HG03575 (cell line): ENCODE results near the gene LEFTY2.
"Not testable (repeated sequence)": the region's sequence is repeated elsewhere in the genome, so short reads cannot be mapped to it uniquely, and the experiment has no call there.

Experiments used
- ATAC-seq: cut with Tn5 transposase; IDR thresholded peaks from one replicate; pipeline ENCODE4 v1.9.1; 2021; ENCODE audit not compliant: unreplicated experiment, insufficient number of reproducible peaks, low FRiP score; ENCODE audit errors: extremely low read depth

LEFTY2 gene

DNA sequence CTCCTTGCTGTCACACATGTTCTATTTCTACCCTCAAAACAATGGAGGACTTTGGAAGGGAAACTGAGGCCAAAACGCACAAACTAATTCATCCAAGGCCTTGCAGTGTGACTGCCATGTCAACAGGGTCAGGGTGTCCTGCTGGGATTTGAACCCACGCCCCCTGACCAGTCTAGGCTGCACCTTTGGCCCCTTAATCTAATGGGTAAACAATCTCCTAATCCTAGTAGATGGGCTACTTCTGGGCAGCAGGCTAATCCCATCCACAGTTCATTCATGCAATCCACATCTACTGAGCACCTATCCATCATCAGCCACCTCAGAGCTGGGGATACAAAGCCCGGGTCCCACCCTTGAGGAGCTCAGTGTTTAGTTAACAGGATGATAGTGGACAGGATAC, 17.0 kb upstream of the LEFTY2 start:
- ATAC-seq: no peak

DNA sequence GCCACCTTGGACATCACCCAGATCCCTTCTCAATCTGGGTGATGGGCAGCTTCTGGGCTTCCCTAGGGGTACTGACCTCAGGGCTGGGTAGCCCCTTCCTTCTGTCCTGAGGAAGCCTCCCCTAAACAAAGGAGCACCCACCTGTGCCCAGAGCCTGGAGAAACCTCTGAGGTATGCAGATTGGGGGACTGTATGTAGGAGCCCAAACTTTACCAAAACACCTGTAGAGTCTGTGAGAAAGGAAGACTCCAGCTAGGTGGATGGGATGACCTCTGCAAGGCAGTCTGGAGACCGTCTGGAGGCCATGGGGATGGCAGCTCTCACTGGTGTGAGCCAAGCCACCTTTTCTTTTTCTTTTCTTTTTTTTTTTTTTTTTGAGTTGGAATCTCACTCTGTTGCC, 13.7 kb upstream of the LEFTY2 start:
- no peak for ATAC-seq

DNA sequence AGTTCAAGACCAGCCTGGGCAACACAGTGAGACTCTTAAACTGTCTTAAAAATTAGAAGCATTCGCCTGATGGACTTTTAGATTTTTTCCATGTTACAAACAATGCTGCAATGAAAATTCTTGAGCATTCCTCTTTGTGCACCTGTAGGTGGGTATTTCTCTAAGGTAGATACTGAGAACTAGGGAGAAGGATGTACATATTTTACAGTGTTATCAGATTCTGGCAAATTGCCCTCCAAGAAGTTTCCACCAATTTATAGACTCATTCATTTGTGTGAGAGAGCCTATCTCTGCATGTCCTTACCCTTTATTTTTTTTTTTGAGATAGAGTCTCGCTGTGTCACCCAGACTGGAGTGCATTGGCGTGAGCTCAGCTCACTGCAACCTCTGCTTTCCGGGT, 12.3 kb upstream of the LEFTY2 start:
- no peak for ATAC-seq

DNA sequence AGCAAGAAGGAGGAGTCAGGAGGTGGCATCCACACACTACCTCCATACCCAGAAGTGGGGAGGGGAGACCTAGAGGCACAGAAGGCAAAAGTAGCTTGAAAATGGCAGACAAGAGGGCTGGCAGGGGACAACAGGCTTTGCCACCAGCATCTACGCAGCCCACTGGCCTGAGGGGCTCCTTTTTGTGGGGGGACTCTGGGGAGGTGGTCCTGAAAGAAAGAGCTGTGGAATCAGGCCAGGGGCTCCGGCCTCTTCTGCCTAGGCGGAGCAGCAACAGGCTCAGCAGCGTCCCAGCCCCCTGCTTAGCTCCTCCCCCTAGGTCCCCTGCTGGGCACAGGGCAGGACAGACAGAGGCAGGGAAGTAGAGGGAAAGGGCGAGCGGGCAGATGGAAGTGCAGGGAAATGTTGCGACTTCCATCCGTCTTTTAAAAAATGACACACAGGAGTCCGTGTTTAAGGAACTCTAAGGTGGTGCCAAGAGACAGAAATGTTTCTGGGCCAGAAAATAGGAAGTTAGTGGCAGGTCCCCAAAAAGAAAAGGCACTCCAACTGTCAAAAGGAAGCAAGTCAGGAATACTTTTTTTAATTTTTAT, 10.0 kb upstream of the LEFTY2 start:
- ATAC-seq: no peak

DNA sequence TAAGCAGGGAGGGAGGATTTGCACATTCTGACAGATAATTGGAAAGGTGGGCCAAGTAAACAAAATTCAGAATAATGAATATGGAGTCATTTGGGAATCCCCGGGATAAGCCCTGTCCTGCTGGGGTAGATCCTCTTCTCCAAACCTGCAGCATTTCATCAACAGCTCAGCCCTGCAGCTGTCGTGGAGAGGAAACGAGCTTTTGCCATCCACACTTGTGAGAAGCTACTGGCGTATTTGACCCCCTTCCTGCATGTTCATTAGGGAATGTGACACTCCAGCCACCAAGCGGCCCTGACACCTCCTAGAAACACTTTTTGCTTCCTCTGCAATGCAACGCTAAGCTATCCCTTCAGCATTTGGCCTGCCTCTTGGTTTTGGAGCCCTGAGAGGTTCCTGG, 8.0 kb upstream of the LEFTY2 start:
- no peak for ATAC-seq

DNA sequence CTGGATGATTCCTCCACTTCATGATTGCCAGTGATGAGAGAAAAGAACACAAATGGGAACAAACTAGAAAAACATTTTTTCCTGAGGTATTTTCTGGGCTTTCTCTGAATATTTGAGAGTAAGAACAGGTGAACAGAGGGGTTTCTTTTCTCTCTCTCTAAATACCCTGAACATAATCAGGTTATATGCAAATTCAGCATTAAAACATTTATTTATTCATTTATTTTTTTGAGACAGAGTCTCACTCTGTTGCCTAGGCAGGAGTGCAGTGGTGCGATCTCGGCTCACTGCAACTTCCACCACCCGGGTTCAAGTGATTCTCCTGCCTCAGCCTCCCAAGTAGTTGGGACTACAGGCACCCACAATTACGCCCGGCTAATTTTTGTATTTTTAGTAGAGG, 5.8 kb upstream of the LEFTY2 start:
- ATAC-seq: no peak

DNA sequence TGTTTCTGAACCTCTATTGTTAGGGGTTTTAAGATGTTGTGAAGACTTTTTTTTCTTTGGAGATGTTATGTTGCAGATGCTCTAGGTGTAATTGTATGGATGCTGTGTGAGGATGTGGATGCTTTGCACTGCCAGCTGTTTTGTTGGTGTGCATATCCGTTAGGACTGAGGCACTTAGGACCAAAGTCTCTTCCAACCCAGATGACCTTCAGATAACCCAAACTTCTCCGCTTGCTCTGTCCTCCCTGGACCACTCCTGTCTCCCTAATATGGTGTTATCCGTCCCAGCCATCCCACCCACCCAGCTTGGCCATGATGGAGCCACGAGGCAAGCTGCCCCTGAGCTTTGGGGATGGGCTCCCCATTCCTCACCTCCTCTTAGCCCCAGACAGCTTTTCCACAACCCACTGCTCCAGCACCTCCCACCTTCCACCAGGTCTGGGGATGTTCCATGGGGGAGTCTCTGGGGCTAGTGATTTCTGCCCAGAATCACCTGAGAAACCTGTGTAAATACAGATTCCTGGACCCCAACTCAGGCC, 5.1 kb upstream of the LEFTY2 start:
- no peak for ATAC-seq

DNA sequence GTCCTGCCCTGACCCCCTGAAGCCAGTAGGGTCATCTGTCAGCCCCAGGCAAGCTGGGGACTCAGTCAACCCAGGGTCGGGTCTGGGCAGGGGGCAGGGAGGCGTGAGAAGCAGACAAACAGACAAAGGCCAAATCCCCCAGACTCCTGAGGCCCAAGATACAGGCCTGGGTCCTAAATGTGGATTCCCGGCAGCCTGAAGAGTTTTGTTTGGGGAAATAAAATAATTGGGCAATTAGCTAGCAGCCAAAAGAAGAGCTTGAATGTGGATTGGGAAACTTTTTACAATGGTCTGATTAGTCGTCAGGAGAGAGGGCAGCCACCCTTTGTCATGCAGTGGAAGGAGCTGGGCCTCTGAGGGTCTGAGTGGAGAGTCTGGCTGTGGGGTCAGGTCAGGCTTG, 4.5 kb upstream of the LEFTY2 start:
- ATAC-seq: no peak

DNA sequence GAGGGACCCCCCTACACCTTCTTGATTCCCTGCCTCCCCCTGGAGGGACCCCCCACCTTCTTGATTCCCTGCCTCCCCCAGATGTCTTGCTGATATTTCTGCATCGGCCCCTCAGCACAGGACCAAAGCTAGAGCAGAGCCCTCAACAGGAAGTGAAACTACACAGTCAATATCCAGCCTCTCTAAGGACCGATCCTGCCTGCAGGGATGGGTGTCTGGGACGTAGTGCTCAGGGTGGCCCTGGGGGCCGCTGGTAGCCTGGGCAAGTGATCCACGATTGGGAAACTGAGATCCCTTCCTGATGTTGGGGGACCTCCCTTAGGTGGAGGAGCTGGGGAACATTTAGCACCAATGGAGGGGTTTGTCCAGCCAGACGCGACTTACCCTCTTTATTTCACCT, 3.9 kb upstream of the LEFTY2 start:
- no peak for ATAC-seq

DNA sequence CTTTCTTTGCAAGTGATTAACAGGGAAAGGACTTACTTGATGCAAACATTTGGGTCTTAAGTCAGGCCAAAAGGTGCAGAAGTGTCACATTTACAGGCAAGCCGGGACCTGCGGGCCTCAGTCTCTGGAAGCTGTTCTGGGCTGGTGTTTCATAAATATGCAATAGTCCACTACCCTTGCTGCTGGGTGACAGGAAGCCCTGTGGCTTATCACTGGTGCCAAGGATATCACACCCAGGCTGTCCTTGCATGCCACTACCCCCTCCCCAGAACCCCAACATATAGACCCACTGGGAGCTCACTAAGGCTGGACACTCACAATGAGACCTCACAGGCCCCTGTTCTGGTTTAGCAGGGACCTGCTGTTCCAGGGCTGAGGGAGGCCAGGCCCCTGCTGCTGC, 3.4 kb upstream of the LEFTY2 start:
- no peak for ATAC-seq

DNA sequence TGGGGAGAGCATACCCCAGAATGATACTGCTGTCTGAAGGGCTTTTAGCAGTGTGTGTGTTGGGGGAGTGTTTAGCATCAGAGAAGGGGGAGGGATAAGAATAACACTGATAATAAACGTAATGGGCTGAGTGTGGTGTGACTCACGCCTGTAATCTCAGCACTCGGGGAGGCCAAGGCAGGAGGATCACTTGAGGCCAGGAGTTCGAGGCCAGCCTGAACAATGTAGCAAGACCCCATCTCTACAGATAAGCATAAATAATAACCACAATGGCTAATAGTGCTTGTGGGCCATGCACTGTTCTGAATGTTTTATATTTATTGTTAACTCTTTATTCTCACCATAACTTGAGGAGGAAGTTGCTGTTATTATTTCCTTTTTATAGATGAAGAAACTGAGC, 2.6 kb upstream of the LEFTY2 start:
- no peak for ATAC-seq

DNA sequence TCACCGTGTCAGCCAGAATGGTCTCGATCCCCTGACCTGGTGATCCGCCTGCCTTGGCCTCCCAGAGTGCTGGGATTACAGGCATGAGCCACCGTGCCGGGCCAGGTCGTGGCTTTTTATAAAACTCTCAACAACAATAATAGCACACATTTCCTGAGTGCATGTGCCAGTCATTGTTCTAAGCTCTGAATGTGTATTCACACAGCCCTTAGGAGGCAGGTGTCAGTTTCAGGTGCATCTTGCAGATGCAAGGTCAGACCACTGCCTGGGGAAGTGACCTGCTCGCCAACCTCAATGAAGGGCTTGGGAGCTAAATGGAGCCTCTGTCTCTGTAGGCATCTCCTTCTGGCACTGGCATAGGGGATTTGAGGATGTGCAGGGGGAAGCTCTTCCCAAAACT, 1.6 kb upstream of the LEFTY2 start:
- ATAC-seq: no peak

DNA sequence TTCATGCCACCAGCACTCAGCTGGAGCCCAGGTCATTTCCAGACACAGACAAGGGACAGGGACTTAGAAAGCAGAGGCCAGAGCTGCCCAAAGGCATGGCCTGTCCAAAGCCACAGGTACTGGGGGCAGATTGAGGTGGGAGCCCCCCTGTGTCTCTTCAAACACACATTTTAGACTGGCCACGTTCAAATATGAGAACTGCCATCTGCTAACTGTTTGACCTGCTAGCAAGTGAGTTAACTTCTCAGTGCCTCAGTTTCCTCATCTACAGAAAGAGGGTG, 862 bp upstream of the LEFTY2 start:
- ATAC-seq: no peak

DNA sequence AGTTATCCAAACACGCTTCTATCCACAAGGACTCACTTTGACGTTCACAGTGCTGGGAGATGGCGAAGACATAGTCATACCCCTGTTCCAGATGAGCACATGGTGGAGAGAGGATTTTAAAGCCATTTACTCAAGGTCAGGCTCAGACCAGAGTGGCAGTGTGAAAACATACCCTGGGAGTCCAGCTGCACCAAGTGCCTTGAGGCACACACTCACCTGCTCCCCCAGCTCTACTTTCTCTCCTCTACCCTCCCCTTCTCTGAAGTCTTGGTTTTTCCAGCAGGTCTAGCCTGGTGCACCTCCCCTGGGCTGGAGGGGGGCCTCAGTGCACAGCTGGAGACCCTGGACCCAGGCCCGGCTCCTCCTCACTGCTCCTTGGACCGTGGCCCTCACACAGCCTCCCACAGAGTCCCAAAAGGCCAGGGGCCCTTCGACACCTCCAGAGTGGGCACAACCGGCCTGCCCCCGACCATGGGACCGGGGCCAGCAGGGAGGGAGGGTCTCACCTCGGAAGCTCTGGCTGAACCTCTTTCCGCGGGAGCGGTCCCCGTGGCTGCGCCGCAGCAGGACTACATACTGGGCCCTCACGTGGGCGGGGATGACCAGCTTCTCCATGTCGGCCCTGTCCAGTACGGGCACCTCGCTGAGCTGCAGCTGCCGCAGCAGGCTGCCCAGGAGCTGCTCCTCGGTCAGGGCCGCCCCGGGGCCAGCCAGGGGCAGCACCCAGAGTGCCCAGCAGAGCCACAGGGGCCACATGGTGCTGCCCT, 452 bp downstream of the LEFTY2 start:
- no peak for ATAC-seq

DNA sequence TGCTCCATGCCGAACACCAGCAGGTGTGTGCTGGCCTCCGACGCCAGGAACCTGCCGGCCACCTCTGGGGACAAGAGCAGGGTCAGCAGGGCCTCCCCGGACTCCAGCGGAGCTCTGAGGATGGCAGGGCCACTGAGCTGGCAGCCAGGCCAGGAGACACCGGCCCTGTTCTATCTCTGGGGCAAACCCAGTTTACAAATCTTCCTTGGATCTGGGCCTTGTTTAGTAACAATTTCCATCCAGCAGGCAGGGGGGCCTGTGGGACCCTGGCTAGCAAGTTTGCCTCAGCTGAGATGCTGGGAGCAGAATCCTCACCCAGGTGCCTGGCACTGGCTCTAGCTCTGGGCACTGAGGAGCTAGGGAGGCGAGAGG, 1.1 kb downstream of the LEFTY2 start:
- not testable (repeated sequence) for ATAC-seq

DNA sequence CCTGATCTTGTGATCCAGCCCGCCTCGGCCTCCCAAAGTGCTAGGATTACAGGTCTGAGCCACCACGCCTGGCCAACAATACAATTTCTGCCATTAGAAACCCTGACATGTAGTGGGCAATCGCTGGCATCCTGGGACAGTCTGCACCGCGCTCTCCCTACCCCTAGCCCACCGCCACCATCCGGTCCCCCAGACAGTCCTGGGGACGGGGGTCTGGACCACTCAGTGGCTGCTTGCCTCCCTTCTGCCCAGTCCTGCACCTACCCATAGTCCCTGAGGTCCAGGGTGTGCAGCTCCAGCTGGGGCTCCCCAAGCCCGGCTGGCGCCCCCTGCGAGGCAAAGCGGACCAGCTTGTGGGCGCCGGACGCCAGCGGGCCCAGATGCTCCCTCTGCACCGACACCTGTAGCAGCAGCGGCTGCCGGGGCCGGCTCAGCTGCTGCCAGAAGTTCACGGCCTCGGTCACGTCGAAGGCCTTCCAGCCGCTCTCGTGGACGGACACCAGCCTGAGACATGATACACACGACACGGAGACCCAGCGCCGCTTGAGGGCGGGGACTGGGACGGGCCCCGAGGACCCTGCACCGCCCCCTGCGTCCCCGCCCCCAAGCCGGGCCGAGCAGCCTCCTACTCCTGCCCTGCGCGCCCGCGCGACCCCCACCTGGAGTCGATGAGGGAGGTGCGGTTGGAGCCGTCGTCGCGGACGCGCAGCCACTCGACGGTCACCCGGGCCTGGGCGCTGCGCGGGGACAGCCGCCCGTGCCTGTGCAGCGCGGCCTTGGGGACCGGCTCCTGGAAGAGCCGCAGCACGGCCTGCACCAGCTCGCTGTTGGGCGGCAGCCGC, 1.7 kb downstream of the LEFTY2 start:
- ATAC-seq: not testable (repeated sequence)

DNA sequence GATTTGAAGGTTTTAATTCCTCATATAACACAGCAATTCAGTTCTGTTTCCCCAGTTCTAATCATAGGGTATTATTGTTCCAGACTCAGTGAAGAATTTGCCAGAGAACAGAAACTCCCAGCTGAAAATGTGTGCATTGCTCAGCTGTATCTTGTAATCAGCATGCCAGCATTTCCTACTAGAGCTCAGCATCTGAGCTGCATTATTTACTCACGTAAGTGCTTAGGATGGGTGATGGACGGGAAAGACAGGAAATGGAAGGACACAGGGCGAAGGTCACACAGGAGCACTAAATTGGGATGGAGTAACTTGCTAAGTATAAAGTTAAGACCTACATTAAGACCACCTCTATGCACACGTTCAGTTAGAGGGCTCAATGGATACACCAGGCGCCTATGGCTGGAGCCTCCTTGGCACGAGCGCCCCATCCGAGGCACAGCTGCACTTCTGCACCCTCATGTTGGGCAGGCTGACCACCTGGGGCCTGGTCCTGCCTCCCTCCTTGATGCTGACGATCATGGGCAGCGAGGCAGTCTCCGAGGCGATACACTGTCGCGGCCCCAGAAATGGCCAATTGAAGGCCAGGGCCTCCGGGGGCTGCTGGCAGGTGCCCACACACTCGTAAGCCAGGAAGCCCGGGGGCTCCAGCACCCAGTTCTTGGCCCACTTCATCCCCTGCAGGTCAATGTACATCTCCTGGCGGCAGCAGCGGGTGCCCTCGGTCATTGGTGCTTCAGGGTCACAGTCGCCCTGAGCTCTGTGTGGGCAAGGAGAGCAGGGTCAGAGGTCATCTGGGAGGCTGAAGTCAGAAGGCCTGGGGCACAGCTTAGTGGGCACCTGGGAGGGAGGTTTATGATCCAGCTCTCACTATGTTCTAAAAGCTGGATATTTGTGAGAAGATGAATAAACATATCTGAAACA, 3.7 kb downstream of the LEFTY2 start:
- ATAC-seq: no peak

DNA sequence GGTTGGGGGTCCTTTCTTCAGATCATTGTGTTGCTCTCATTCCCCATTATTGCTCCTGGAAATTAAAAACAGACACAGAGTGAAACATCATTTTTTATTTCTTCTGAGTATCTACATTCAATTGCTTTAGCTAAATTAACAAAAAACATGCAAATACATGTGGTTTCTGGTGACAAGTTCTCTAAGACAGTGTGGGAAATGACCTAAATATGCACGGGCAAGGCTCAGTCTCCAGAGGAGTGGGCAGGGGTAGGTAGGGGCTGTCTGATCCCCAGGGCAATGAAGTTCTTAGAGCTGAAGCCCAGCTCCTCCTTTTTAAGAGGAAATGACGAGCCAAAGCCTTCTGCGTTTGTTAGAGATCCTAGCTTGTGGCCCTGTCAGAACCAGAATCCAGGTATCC, 4.5 kb downstream of the LEFTY2 start:
- no peak for ATAC-seq

DNA sequence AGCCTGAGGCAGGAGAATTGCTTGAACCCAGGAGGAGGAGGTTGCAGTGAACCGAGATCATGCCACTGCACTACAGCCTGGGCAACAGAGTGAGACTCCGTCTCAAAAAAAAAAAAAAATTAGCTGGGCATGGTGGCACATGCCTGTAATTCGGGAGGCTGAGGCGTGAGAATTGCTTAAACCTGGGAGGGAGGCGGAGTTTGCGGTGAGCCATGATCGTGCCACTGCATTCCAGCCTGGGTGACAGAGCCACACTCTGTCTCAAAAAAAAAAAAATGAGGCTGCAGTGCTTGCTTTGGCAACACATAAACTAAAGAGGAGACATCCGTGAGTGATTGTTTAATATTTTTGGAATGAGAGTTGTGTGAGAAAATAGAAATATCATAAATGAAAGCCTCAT, 4.9 kb downstream of the LEFTY2 start:
- ATAC-seq: not testable (repeated sequence)
